WTC11 (cell line): ENCODE measurements around the gene KRTAP5-6. TPM values are rescaled to one million over a fixed set of nuclear protein-coding genes. Genes with fewer than 3 reads are reported as not detected.
A peak's percentile ranks its signal among the peaks of the same experiment; 100 is the strongest.

Source experiments
- CTCF ChIP-seq: fragments of 200-600 bp; IDR thresholded peaks from 2 replicates; pipeline ENCODE4 v1.8.0; 2022; ENCODE audit warnings: antibody characterized with exemption
- E2F5 ChIP-seq: sonication (generic); formaldehyde crosslinking; IDR thresholded peaks from 2 replicates; pipeline ENCODE4 v1.8.1; 2022; ENCODE audit warnings: mild to moderate bottlenecking, moderate library complexity, missing genetic modification reagents
- ELF4 ChIP-seq: sonication (generic); formaldehyde crosslinking; IDR thresholded peaks from 2 replicates; pipeline ENCODE4 v1.8.1; 2022; ENCODE audit warnings: low read depth, mild to moderate bottlenecking, moderate library complexity, missing genetic modification reagents
- ETV6 ChIP-seq: sonication (generic); formaldehyde crosslinking; IDR thresholded peaks from 2 replicates; pipeline ENCODE4 v1.8.1; 2022; ENCODE audit warnings: mild to moderate bottlenecking, missing genetic modification reagents
- FOXK1 ChIP-seq: sonication (generic); formaldehyde crosslinking; IDR thresholded peaks from 2 replicates; pipeline ENCODE4 v1.8.0; 2022; ENCODE audit warnings: mild to moderate bottlenecking, moderate library complexity, missing genetic modification reagents
- FOXP4 ChIP-seq: sonication (generic); formaldehyde crosslinking; IDR thresholded peaks from 2 replicates; pipeline ENCODE4 v1.8.0; 2022; ENCODE audit warnings: mild to moderate bottlenecking, missing genetic modification reagents
- GTF2I ChIP-seq: fragments of 250-450 bp; sonication (Bioruptor Pico); conservative IDR thresholded peaks from 2 replicates; pipeline ENCODE4 v1.4.0; 2021; ENCODE audit warnings: mild to moderate bottlenecking
- PRRX2 ChIP-seq: fragments of 250-450 bp; sonication (Bioruptor Pico); IDR thresholded peaks from 2 replicates; pipeline ENCODE4 v1.8.0; 2021; ENCODE audit warnings: mild to moderate bottlenecking
- SMAD3 ChIP-seq: sonication (generic); formaldehyde crosslinking; IDR thresholded peaks from 2 replicates; pipeline ENCODE4 v1.8.0; 2022; ENCODE audit warnings: missing genetic modification reagents, mild to moderate bottlenecking, borderline replicate concordance
- SP1 ChIP-seq: sonication (generic); formaldehyde crosslinking; conservative IDR thresholded peaks from 2 replicates; pipeline ENCODE4 v1.8.1; 2022; ENCODE audit warnings: missing genetic modification reagents
- TEAD1 ChIP-seq: sonication (generic); formaldehyde crosslinking; IDR thresholded peaks from 2 replicates; pipeline ENCODE4 v1.8.0; 2022; ENCODE audit warnings: mild to moderate bottlenecking, missing genetic modification reagents
- USF1 ChIP-seq: sonication (generic); formaldehyde crosslinking; IDR thresholded peaks from 2 replicates; pipeline ENCODE4 v1.8.0; 2022; ENCODE audit warnings: mild to moderate bottlenecking, missing genetic modification reagents
- ZBTB21 ChIP-seq: sonication (generic); formaldehyde crosslinking; IDR thresholded peaks from 2 replicates; pipeline ENCODE4 v1.8.1; 2023; ENCODE audit warnings: mild to moderate bottlenecking, missing genetic modification reagents, borderline replicate concordance
- ZNF281 ChIP-seq: sonication (generic); formaldehyde crosslinking; IDR thresholded peaks from 2 replicates; pipeline ENCODE4 v1.8.0; 2023; ENCODE audit warnings: mild to moderate bottlenecking, missing genetic modification reagents
- ZNF423 ChIP-seq: fragments of 250-450 bp; sonication (Bioruptor Pico); IDR thresholded peaks from 2 replicates; pipeline ENCODE4 v2.1.2; 2022; ENCODE audit warnings: mild to moderate bottlenecking, moderate library complexity
- ZNF671 ChIP-seq: fragments of 250-450 bp; sonication (Bioruptor Pico); IDR thresholded peaks from 2 replicates; pipeline ENCODE4 v1.8.0; 2021; ENCODE audit warnings: mild to moderate bottlenecking
- total RNA-seq: library from RNA; stranded (reverse); gene quantifications from 3 replicates; pipeline ENCODE4 v1.2.3, GENCODE V29; 2021
- TF ChIP-seq, protein P1 (sequence below): sonication (generic); formaldehyde crosslinking; IDR thresholded peaks from 2 replicates; pipeline ENCODE4 v1.8.0; 2022; ENCODE audit warnings: mild to moderate bottlenecking, missing genetic modification reagents
- TF ChIP-seq, protein P2 (sequence below): sonication (generic); formaldehyde crosslinking; IDR thresholded peaks from 2 replicates; pipeline ENCODE4 v1.8.0; 2022; ENCODE audit warnings: missing genetic modification reagents

Gene KRTAP5-6
- total RNA-seq, 1 experiment from 2014 or later, result 0.35 TPM

GRCh38 chr11:1652771-1653540 is 44.0 kb upstream of the KRTAP5-6 start (continued):
- TF ChIP-seq CTCF, result peak; percentile 99
- no peak for TF ChIP-seq PRRX2 (CRISPR knock-in tag)
- TF ChIP-seq ZBTB21 (CRISPR knock-in tag), result no peak
- TF ChIP-seq ELF4 (CRISPR knock-in tag), result no peak
- TF ChIP-seq FOXP4 (CRISPR knock-in tag), result 0 out of 2 replicates have a peak, but pooled peaks have one; percentile 12
- TF ChIP-seq USF1 (CRISPR knock-in tag), result no peak
- no peak for TF ChIP-seq SMAD3 (CRISPR knock-in tag)
- no peak for TF ChIP-seq TEAD1 (CRISPR knock-in tag)
- TF ChIP-seq FOXK1 (CRISPR knock-in tag), result peak; percentile 21; the same call in 1 of the 2 replicates
- TF ChIP-seq, protein P1, sequence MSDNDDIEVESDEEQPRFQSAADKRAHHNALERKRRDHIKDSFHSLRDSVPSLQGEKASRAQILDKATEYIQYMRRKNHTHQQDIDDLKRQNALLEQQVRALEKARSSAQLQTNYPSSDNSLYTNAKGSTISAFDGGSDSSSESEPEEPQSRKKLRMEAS (CRISPR knock-in tag), result peak; percentile 52; the same call in 1 of the 2 replicates
- TF ChIP-seq GTF2I, result no peak
- TF ChIP-seq, protein P2, sequence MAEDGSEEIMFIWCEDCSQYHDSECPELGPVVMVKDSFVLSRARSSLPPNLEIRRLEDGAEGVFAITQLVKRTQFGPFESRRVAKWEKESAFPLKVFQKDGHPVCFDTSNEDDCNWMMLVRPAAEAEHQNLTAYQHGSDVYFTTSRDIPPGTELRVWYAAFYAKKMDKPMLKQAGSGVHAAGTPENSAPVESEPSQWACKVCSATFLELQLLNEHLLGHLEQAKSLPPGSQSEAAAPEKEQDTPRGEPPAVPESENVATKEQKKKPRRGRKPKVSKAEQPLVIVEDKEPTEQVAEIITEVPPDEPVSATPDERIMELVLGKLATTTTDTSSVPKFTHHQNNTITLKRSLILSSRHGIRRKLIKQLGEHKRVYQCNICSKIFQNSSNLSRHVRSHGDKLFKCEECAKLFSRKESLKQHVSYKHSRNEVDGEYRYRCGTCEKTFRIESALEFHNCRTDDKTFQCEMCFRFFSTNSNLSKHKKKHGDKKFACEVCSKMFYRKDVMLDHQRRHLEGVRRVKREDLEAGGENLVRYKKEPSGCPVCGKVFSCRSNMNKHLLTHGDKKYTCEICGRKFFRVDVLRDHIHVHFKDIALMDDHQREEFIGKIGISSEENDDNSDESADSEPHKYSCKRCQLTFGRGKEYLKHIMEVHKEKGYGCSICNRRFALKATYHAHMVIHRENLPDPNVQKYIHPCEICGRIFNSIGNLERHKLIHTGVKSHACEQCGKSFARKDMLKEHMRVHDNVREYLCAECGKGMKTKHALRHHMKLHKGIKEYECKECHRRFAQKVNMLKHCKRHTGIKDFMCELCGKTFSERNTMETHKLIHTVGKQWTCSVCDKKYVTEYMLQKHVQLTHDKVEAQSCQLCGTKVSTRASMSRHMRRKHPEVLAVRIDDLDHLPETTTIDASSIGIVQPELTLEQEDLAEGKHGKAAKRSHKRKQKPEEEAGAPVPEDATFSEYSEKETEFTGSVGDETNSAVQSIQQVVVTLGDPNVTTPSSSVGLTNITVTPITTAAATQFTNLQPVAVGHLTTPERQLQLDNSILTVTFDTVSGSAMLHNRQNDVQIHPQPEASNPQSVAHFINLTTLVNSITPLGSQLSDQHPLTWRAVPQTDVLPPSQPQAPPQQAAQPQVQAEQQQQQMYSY (CRISPR knock-in tag), result peak; percentile 79
- peak; percentile 31; the same call in 1 of the 2 replicates for TF ChIP-seq ETV6 (CRISPR knock-in tag)
- no peak for TF ChIP-seq SP1 (CRISPR knock-in tag)
- TF ChIP-seq ZNF423 (CRISPR knock-in tag), result 0 out of 2 replicates have a peak, but pooled peaks have one; percentile 17
- 0 out of 2 replicates have a peak, but pooled peaks have one; percentile 40 for TF ChIP-seq E2F5 (CRISPR knock-in tag)
- 0 out of 2 replicates have a peak, but pooled peaks have one; percentile 15 for TF ChIP-seq ZNF281 (CRISPR knock-in tag)
- no peak for TF ChIP-seq ZNF671 (CRISPR knock-in tag)
